Lower leg skin (tissue), 4 donors: ENCODE data around the gene BICDL2. TPM values are rescaled to one million over a fixed set of nuclear protein-coding genes. Genes with fewer than 3 reads are reported as not detected.
A peak's percentile ranks its signal among the peaks of the same experiment; 100 is the strongest.

Experiments used
- DNase-seq, 2 donors: peaks; one replicate each; pipeline ENCODE4 v3.0.0-alpha.2; 2019; ENCODE audit warnings: low spot score in 2 of 2
- H3K4me3 ChIP-seq: fragments of 200-600 bp; sonication (generic); 2 replicates; pipeline ENCODE4 v1.5.1; 2017; ENCODE audit warnings: mild to moderate bottlenecking, low read depth; ENCODE audit not compliant: poor library complexity, severe bottlenecking
- CTCF ChIP-seq, 3 donors: fragments of 450-650 bp; IDR thresholded peaks; one replicate each; pipeline ENCODE4 v1.5.1; 2016; ENCODE audit warnings: antibody characterized with exemption in 3 of 3, mild to moderate bottlenecking in 3 of 3, moderate library complexity in 2 of 3
- POLR2A ChIP-seq, 2 donors: fragments of 450-650 bp; IDR thresholded peaks; one replicate each; pipeline ENCODE4 v1.6.1; 2016 to 2017; ENCODE audit warnings: antibody characterized with exemption in 2 of 2, mild to moderate bottlenecking in 1 of 2, moderate library complexity in 1 of 2
- WGBS, 2 donors: methylation state at CpG; one replicate each; pipeline ENCODE4 v1.1.5; 2018; 5-methylcytosine and 5-hydroxymethylcytosine counted together
- intact Hi-C: fragments of 100-400 bp; cut with DNase I; formaldehyde crosslinking; loops from one replicate; pipeline ENCODE4 v1.15.0; 2023; ENCODE audit warnings: low total_unique reads
- total RNA-seq, 4 donors: library from RNA; depleted of rRNA; stranded (reverse); fragments of >200 nt; gene quantifications; one replicate each; pipeline ENCODE4 v1.1.0, GENCODE V29; 2016

The BICDL2 gene
- total RNA-seq, 4 donors from 2014 or later = 87.2 to 115 (median 106) TPM

- TF ChIP-seq CTCF (IDR thresholded peaks at IDR 0.05) (no peak), POLR2A (IDR thresholded peaks at IDR 0.05) (no peak)
- H3K4me3 ChIP-seq = no peak overlapping the region
- peak in 1 of 2 donors; percentile 52 for DNase-seq
- intact Hi-C loops = no loop called here
- 51 to 55% methylated on average over 8 to 14 of the region's 14 CpGs for WGBS, 2 donors
Measured at GRCh38 chr16:2992383-2993081, 44.2 kb downstream of the BICDL2 start.

- WGBS, 2 donors = 71 to 77% methylated on average over 10 to 11 of the region's 12 CpGs
- DNase-seq = no peak
- no peak overlapping the region for H3K4me3 ChIP-seq
- no peak for TF ChIP-seq CTCF (IDR thresholded peaks at IDR 0.05)
- no peak for TF ChIP-seq POLR2A (IDR thresholded peaks at IDR 0.05)
- intact Hi-C loops = no loop called here
Measured at GRCh38 chr16:2991566-2992261, 45.0 kb downstream of the BICDL2 start.

- intact Hi-C loops = no loop called here
- no peak overlapping the region for H3K4me3 ChIP-seq
- no peak for DNase-seq
- TF ChIP-seq CTCF (IDR thresholded peaks at IDR 0.05) = no peak
- TF ChIP-seq POLR2A (IDR thresholded peaks at IDR 0.05) = no peak
- WGBS, 2 donors = 38 to 51% methylated on average over 9 to 10 of the region's 10 CpGs
Measured at GRCh38 chr16:2990891-2991290, 45.9 kb downstream of the BICDL2 start.

- intact Hi-C loops = no loop called here
- WGBS, 2 donors = 46 to 65% methylated on average over 6 to 8 of the region's 8 CpGs
- TF ChIP-seq CTCF (IDR thresholded peaks at IDR 0.05) (no peak), POLR2A (IDR thresholded peaks at IDR 0.05) (no peak)
- no peak overlapping the region for H3K4me3 ChIP-seq
- DNase-seq = no peak
Measured at GRCh38 chr16:2988590-2989099, 48.1 kb downstream of the BICDL2 start.

GRCh38 chr16:2987833-2988232 lies 48.9 kb downstream of the BICDL2 start:
- intact Hi-C loops = no loop called here
- no peak for DNase-seq
- WGBS, 2 donors = 35 to 67% methylated on average over 2 to 4 of the region's 8 CpGs
- H3K4me3 ChIP-seq = no peak overlapping the region
- TF ChIP-seq POLR2A (IDR thresholded peaks at IDR 0.05) (no peak), CTCF (IDR thresholded peaks at IDR 0.05) (no peak)
